RWPE2 (cell line): Measurements from ENCODE around the gene C3orf20.

Experiments
- ATAC-seq: fragments of 200-7000 bp; cut with Tn5 transposase; 3 replicates; pipeline ENCODE4 v1.9.1; 2021; ENCODE audit warnings: low read depth
- DNase-seq: peaks from one replicate; pipeline ENCODE4 v3.0.0-alpha.2; 2020; ENCODE audit warnings: low spot score
- H3K27ac ChIP-seq: fragments of 450-650 bp; 2 replicates; pipeline ENCODE4 v1.5.1; 2017; ENCODE audit warnings: mild to moderate bottlenecking; ENCODE audit not compliant: poor library complexity, severe bottlenecking
- H3K27me3 ChIP-seq: fragments of 250-450 bp; sonication (Bioruptor Pico); 2 replicates; pipeline ENCODE4 v1.5.1; 2021; ENCODE audit warnings: mild to moderate bottlenecking, moderate library complexity; ENCODE audit not compliant: insufficient read depth, poor library complexity, severe bottlenecking
- H3K36me3 ChIP-seq: fragments of 250-450 bp; sonication (Bioruptor Pico); 2 replicates; pipeline ENCODE4 v1.5.1; 2020; ENCODE audit warnings: low read depth, mild to moderate bottlenecking, moderate library complexity
- H3K4me1 ChIP-seq: fragments of 250-450 bp; sonication (Bioruptor Pico); 2 replicates; pipeline ENCODE4 v1.5.1; 2021; ENCODE audit warnings: mild to moderate bottlenecking, moderate library complexity; ENCODE audit not compliant: insufficient read depth, poor library complexity, severe bottlenecking
- H3K4me3 ChIP-seq: fragments of 250-450 bp; sonication (Bioruptor Pico); 2 replicates; pipeline ENCODE4 v1.5.1; 2021; ENCODE audit warnings: mild to moderate bottlenecking, moderate library complexity; ENCODE audit not compliant: severe bottlenecking
- H3K9me3 ChIP-seq: fragments of 250-450 bp; sonication (Bioruptor Pico); 2 replicates; pipeline ENCODE4 v1.5.1; 2021; ENCODE audit warnings: mild to moderate bottlenecking, moderate library complexity; ENCODE audit not compliant: severe bottlenecking
- CTCF ChIP-seq: fragments of 450-650 bp; IDR thresholded peaks from one replicate; pipeline ENCODE4 v1.5.1; 2017; ENCODE audit warnings: mild to moderate bottlenecking, moderate library complexity; ENCODE audit not compliant: poor library complexity, severe bottlenecking

C3orf20 gene

GRCh38 chr3:14717307-14717706, 42.4 kb downstream of the C3orf20 start:
- no peaks in the 10 kb centered on the region for H3K36me3 ChIP-seq

GRCh38 chr3:14718539-14718938, 43.6 kb downstream of the C3orf20 start:
- Histone ChIP-seq H3K27ac (no peak overlapping the region), H3K9me3 (no peaks in the 10 kb centered on the region), H3K27me3 (no peaks in the 10 kb centered on the region), H3K4me1 (no peaks in the 10 kb centered on the region), H3K36me3 (no peaks in the 10 kb centered on the region), H3K4me3 (no peak overlapping the region)
- ATAC-seq (no peak), DNase-seq (no peak)
- TF ChIP-seq CTCF = no peak

More at GRCh38 chr3:14717307-14717706, 42.4 kb downstream of the C3orf20 start:
- Histone ChIP-seq H3K4me1 (no peaks in the 10 kb centered on the region), H3K27ac (no peak overlapping the region), H3K9me3 (no peaks in the 10 kb centered on the region), H3K27me3 (no peaks in the 10 kb centered on the region), H3K4me3 (no peak overlapping the region)
- ATAC-seq = no peak
- no peak for TF ChIP-seq CTCF
- DNase-seq = no peak

GRCh38 chr3:14719006-14719405, 44.1 kb downstream of the C3orf20 start:
- H3K27me3 ChIP-seq = no peaks in the 10 kb centered on the region
- no peak for TF ChIP-seq CTCF
- no peaks in the 10 kb centered on the region for H3K4me1 ChIP-seq
- ATAC-seq (no peak), DNase-seq (no peak)
- H3K9me3 ChIP-seq = no peaks in the 10 kb centered on the region
- H3K4me3 ChIP-seq = no peak overlapping the region
- H3K36me3 ChIP-seq = no peaks in the 10 kb centered on the region
- no peak overlapping the region for H3K27ac ChIP-seq

- no peaks in the 10 kb centered on the region for H3K27me3 ChIP-seq
- no peak for TF ChIP-seq CTCF
- no peak overlapping the region for H3K4me3 ChIP-seq
- no peak overlapping the region for H3K27ac ChIP-seq
- ATAC-seq (no peak), DNase-seq (no peak)
- no peaks in the 10 kb centered on the region for H3K36me3 ChIP-seq
- no peaks in the 10 kb centered on the region for H3K4me1 ChIP-seq
- H3K9me3 ChIP-seq = no peaks in the 10 kb centered on the region
Measured at GRCh38 chr3:14721126-14721864, 46.4 kb downstream of the C3orf20 start.

GRCh38 chr3:14725013-14725412, 50.1 kb downstream of the C3orf20 start:
- H3K4me1 ChIP-seq = no peaks in the 10 kb centered on the region
- TF ChIP-seq CTCF = no peak
- no peaks in the 10 kb centered on the region for H3K9me3 ChIP-seq
- DNase-seq = no peak
- H3K27ac ChIP-seq = no peak overlapping the region
- H3K4me3 ChIP-seq = no peak overlapping the region
- H3K27me3 ChIP-seq = no peaks in the 10 kb centered on the region
- no peak for ATAC-seq
- H3K36me3 ChIP-seq = no peaks in the 10 kb centered on the region
